Upper lobe of right lung (tissue), 1 donor: Measurements from ENCODE around the gene CDX1. TPM values are rescaled to one million over a fixed set of nuclear protein-coding genes. Genes with fewer than 3 reads are reported as not detected.

Source experiments
- ATAC-seq: fragments of 200-7000 bp; cut with Tn5 transposase; one replicate; pipeline ENCODE4 v1.9.1; 2020; ENCODE audit warnings: mild to moderate bottlenecking, moderate library complexity
- DNase-seq: peaks from one replicate; pipeline ENCODE4 v3.0.0-alpha.2; 2020
- H3K27ac ChIP-seq: fragments of 200-600 bp; one replicate; pipeline ENCODE4 v1.8.0; 2022
- H3K27me3 ChIP-seq: fragments of 200-600 bp; one replicate; pipeline ENCODE4 v1.8.0; 2022; ENCODE audit warnings: mild to moderate bottlenecking
- H3K36me3 ChIP-seq: fragments of 200-600 bp; one replicate; pipeline ENCODE4 v1.8.0; 2022
- H3K4me1 ChIP-seq: fragments of 200-600 bp; one replicate; pipeline ENCODE4 v1.8.0; 2022
- H3K4me3 ChIP-seq: fragments of 200-600 bp; one replicate; pipeline ENCODE4 v1.8.0; 2022; ENCODE audit warnings: mild to moderate bottlenecking
- H3K9me3 ChIP-seq: fragments of 200-600 bp; one replicate; pipeline ENCODE4 v1.8.0; 2022
- CTCF ChIP-seq: fragments of 200-600 bp; IDR thresholded peaks from one replicate; pipeline ENCODE4 v1.8.0; 2022; ENCODE audit warnings: antibody characterized with exemption
- intact Hi-C: fragments of 100-400 bp; cut with DNase I; formaldehyde crosslinking; loops from one replicate; pipeline ENCODE4 v1.11.0; 2022
- total RNA-seq: library from RNA; stranded (reverse); fragmentation: NEBNext Ultra II Directional; extraction: Animal tissue kit (Norgen Biotek cat#: 25700); gene quantifications from one replicate; pipeline ENCODE4 v1.2.1, GENCODE V29; 2021
- donor health status: DM: no; HTN: yes; CAD: no; lungs with severe emphysema.

CDX1 gene
- total RNA-seq, 1 donor from 2014 or later: not detected

- no peak for TF ChIP-seq CTCF
- Histone ChIP-seq H3K4me1 (peaks cover 2% of the 10 kb centered on the region), H3K27me3 (peaks cover 12% of the 10 kb centered on the region), H3K4me3 (no peak overlapping the region), H3K36me3 (no peaks in the 10 kb centered on the region), H3K27ac (no peak overlapping the region), H3K9me3 (no peaks in the 10 kb centered on the region)
- intact Hi-C loops: loop anchor here (5.0 kb wide), 1 partner anchor 49 kb away; no protein-coding TSS in a partner anchor
- no peak for DNase-seq
- ATAC-seq: no peak
Measured at GRCh38 chr5:150167908-150168307, 1.3 kb downstream of the CDX1 start.

DNA sequence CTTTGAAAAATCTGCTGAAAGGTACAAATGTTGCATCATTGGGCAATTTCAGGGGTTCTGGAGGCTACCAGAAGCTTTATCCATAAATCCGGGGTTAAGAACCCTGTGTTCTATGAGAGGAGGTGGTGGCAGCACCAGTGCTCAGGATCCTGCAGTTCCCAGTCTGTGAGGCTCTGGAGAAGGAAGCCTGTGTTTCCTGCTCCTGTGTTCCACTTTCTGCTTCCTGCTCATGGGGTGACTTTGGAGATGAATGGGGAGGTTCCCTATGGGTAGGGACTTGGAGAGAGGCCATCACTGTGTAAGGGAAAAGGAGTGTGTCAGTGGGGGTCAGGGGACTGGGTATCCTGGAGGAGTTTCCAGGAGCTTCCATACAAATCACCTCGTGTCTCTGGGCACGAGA, 2.3 kb downstream of the CDX1 start:
- no peak for TF ChIP-seq CTCF
- H3K36me3 ChIP-seq: no peaks in the 10 kb centered on the region
- peaks cover 2% of the 10 kb centered on the region for H3K4me1 ChIP-seq
- H3K27me3 ChIP-seq: peaks cover 12% of the 10 kb centered on the region
- DNase-seq (no peak), ATAC-seq (no peak)
- no peaks in the 10 kb centered on the region for H3K9me3 ChIP-seq
- no peak overlapping the region for H3K27ac ChIP-seq
- intact Hi-C loops: loop anchor here (5.0 kb wide), 1 partner anchor 48 kb away; no protein-coding TSS in a partner anchor
- no peak overlapping the region for H3K4me3 ChIP-seq

DNA sequence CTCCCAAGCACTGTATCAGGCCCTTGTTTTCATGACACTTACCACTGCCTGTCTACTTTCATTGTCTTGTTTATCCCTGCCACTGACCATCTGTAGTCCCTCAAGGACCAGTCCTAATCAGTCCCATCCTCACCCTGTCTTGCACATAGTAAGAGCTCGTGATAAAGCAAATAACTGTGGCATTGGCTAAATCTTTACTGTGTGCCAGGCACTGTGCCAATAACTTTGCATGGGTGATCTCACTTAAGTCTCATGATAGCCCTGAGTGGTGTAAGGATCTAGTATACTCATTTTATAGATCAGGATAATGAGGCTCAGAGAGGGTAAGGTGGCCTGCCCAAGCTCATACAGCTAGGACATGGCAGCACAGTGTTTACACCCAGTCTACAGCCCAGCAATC, 5.6 kb downstream of the CDX1 start:
- Histone ChIP-seq H3K4me3 (no peak overlapping the region), H3K27ac (no peak overlapping the region), H3K9me3 (no peaks in the 10 kb centered on the region), H3K27me3 (peaks cover 6% of the 10 kb centered on the region), H3K36me3 (no peaks in the 10 kb centered on the region), H3K4me1 (no peaks in the 10 kb centered on the region)
- intact Hi-C loops: no loop called here
- no peak for TF ChIP-seq CTCF
- ATAC-seq: no peak
- DNase-seq: no peak

DNA sequence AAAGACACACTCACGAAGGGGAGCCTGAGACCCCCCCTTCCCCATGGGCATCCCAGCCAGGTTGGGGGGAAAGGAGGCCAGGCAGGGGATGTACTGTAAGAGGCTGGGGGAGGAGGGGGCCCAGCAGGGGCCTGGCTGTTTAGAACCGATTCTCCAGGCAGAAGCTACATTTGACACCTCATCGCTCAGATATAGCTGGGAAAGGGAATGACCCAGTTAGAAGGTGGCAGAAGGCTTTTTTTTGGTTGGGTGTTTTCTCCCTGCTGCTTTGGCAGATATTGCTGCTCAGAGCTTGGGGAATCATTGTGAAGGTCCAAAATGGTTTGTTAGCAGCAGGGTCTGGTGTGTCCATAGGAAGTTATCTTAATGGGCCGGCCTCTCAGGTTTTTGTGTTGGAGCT, 6.0 kb downstream of the CDX1 start:
- ATAC-seq (no peak), DNase-seq (no peak)
- no peaks in the 10 kb centered on the region for H3K9me3 ChIP-seq
- no peak overlapping the region for H3K27ac ChIP-seq
- H3K4me1 ChIP-seq: no peaks in the 10 kb centered on the region
- H3K36me3 ChIP-seq: no peaks in the 10 kb centered on the region
- TF ChIP-seq CTCF: no peak
- H3K27me3 ChIP-seq: peaks cover 2% of the 10 kb centered on the region
- intact Hi-C loops: no loop called here
- H3K4me3 ChIP-seq: no peak overlapping the region

- H3K27me3 ChIP-seq: no peaks in the 10 kb centered on the region
- H3K4me3 ChIP-seq: no peak overlapping the region
- no peaks in the 10 kb centered on the region for H3K4me1 ChIP-seq
- no peak for DNase-seq
- no peak overlapping the region for H3K27ac ChIP-seq
- intact Hi-C loops: no loop called here
- ATAC-seq: no peak
- no peaks in the 10 kb centered on the region for H3K9me3 ChIP-seq
- no peaks in the 10 kb centered on the region for H3K36me3 ChIP-seq
- no peak for TF ChIP-seq CTCF
Measured at GRCh38 chr5:150173161-150173560, 6.6 kb downstream of the CDX1 start.

DNA sequence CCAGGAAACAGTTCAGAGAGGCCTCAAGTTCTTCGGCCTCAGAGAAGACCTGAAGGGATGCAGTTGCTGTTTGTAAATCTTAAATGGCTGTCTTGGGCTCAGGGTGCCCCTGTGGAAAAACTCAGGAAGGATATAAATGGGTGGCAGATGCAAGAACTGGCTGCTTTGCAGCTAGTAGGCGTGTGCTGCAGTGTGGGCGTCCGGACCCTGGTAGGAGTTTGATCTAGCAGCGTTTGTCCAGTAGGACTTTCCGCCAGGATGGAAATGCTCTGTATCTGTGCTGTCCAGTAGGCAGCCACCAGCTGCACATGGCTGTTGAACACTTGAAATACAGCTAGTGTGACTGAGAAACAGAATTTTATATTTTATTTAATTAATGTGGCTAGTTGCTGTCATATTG, 7.7 kb downstream of the CDX1 start:
- no peaks in the 10 kb centered on the region for H3K4me1 ChIP-seq
- H3K36me3 ChIP-seq: no peaks in the 10 kb centered on the region
- ATAC-seq (no peak), DNase-seq (no peak)
- H3K27me3 ChIP-seq: no peaks in the 10 kb centered on the region
- H3K27ac ChIP-seq: no peak overlapping the region
- intact Hi-C loops: no loop called here
- no peak for TF ChIP-seq CTCF
- H3K9me3 ChIP-seq: no peaks in the 10 kb centered on the region
- no peak overlapping the region for H3K4me3 ChIP-seq
